BE2C (cell line): ENCODE results near the gene DNAJC8.

Source experiments
- DNase-seq: peaks from one replicate; pipeline ENCODE4 v3.0.0-alpha.2; 2020
- H3K27me3 ChIP-seq: fragments of 250-450 bp; sonication (Bioruptor Pico); 2 replicates; pipeline ENCODE4 v1.5.1; 2020; ENCODE audit warnings: mild to moderate bottlenecking
- H3K36me3 ChIP-seq: fragments of 250-450 bp; sonication (Bioruptor Pico); 2 replicates; pipeline ENCODE4 v1.5.1; 2020; ENCODE audit warnings: mild to moderate bottlenecking
- H3K4me1 ChIP-seq: fragments of 250-450 bp; sonication (Bioruptor Pico); 2 replicates; pipeline ENCODE4 v1.5.1; 2020
- H3K4me3 ChIP-seq: 2 replicates; pipeline ENCODE4 v1.5.1; 2011; ENCODE audit warnings: low read depth, low read length
- H3K9me3 ChIP-seq: fragments of 250-450 bp; sonication (Bioruptor Pico); 2 replicates; pipeline ENCODE4 v1.5.1; 2020
- TF ChIP-seq, protein P1 (sequence below): IDR thresholded peaks from 2 replicates; pipeline ENCODE4 v1.5.1; 2012; ENCODE audit warnings: mild to moderate bottlenecking, low read depth, low read length

The DNAJC8 gene

DNA sequence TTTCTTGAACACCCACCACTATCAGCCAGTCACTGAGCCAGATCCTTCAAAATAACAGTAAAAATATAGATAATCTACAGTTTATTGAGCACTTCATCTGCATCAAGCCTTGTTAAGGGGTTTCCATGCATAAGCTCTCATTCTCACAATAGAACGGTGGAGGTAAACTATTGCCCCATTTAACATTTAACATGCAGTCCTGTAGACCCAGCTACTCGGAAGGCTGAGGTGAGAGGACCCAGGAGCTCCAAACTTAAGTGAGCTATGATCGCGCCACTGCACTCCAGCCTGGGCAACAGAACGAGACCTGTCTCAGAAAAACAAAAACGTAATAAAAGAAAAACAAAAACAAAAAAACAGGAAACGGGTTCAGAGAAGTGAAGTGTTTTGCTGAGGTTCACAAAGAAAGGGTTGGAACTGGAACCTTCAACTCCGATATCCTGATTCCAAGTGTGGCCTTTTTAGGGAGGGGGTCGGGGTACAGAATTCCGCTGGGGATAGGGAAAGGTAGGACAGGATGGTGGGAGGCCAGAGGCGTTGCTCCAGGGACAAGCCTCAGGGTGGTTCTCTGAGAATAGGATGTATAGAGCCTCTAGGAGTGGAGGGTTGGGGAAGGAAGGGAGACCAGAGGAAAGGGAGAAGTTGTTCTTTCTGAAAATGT is 14.9 kb upstream of the DNAJC8 start:
- DNase-seq: no peak
- peak overlapping the region; percentile 41 for H3K4me3 ChIP-seq

GRCh38 chr1:28246427-28246832 is 13.6 kb upstream of the DNAJC8 start:
- H3K9me3 ChIP-seq: no peaks in the 10 kb centered on the region
- H3K27me3 ChIP-seq: no peaks in the 10 kb centered on the region
- TF ChIP-seq, protein P1, sequence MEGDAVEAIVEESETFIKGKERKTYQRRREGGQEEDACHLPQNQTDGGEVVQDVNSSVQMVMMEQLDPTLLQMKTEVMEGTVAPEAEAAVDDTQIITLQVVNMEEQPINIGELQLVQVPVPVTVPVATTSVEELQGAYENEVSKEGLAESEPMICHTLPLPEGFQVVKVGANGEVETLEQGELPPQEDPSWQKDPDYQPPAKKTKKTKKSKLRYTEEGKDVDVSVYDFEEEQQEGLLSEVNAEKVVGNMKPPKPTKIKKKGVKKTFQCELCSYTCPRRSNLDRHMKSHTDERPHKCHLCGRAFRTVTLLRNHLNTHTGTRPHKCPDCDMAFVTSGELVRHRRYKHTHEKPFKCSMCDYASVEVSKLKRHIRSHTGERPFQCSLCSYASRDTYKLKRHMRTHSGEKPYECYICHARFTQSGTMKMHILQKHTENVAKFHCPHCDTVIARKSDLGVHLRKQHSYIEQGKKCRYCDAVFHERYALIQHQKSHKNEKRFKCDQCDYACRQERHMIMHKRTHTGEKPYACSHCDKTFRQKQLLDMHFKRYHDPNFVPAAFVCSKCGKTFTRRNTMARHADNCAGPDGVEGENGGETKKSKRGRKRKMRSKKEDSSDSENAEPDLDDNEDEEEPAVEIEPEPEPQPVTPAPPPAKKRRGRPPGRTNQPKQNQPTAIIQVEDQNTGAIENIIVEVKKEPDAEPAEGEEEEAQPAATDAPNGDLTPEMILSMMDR: no peak
- H3K4me3 ChIP-seq: peak overlapping the region; percentile 56
- H3K36me3 ChIP-seq: no peaks in the 10 kb centered on the region
- H3K4me1 ChIP-seq: peaks cover 6% of the 10 kb centered on the region
- DNase-seq: no peak

More for the DNA sequence above, 14.9 kb upstream of the DNAJC8 start:
- Histone ChIP-seq H3K27me3 (no peaks in the 10 kb centered on the region), H3K36me3 (no peaks in the 10 kb centered on the region), H3K4me1 (peaks cover 6% of the 10 kb centered on the region), H3K9me3 (no peaks in the 10 kb centered on the region)
- TF ChIP-seq, protein P1: no peak

GRCh38 chr1:28244549-28245251 is 11.9 kb upstream of the DNAJC8 start:
- no peak for DNase-seq
- TF ChIP-seq, protein P1: no peak
- Histone ChIP-seq H3K4me3 (no peak overlapping the region), H3K4me1 (peaks cover 6% of the 10 kb centered on the region), H3K36me3 (no peaks in the 10 kb centered on the region), H3K27me3 (no peaks in the 10 kb centered on the region), H3K9me3 (no peaks in the 10 kb centered on the region)

GRCh38 chr1:28243685-28244311 is 11.0 kb upstream of the DNAJC8 start:
- Histone ChIP-seq H3K36me3 (no peaks in the 10 kb centered on the region), H3K4me1 (peaks cover 6% of the 10 kb centered on the region), H3K27me3 (no peaks in the 10 kb centered on the region), H3K4me3 (no peak overlapping the region), H3K9me3 (no peaks in the 10 kb centered on the region)
- TF ChIP-seq, protein P1: no peak
- no peak for DNase-seq

DNA sequence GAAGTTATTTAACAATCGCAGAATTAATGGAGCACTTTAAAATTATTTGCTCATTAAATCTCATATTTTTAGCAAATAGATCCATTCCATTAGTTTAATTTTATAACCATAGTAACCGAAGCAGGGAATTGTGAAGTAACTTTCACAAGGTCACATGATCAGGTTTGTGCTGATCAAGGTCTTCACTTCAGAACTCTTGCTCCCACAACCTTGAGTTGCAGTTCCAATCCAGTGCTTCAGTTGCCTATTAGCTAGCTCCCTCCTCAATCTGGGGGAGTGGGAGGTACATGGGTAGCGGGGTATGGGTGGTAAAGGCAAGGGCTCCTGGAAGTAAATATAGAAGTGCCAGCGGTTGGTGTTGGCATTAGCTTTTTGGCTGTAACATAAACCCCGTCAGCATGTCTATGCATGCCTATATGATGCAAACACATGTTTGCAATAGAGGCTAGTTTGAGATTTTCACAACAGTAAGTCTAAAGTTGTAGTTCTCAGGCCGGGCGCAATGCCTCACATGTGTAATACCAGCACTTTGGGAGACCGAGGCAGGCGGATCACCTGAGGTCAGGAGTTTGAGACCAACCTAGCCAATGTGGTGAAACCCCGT is 8.9 kb upstream of the DNAJC8 start:
- Histone ChIP-seq H3K36me3 (no peaks in the 10 kb centered on the region; the same call in 1 of the 2 replicates), H3K27me3 (no peaks in the 10 kb centered on the region), H3K9me3 (no peaks in the 10 kb centered on the region), H3K4me1 (no peaks in the 10 kb centered on the region), H3K4me3 (no peak overlapping the region)
- DNase-seq: no peak
- TF ChIP-seq, protein P1: no peak
